Endometrial microvascular endothelial cells (primary cell): Measurements from ENCODE around the gene TSSK3. TPM values are rescaled to one million over a fixed set of nuclear protein-coding genes. Genes with fewer than 3 reads are reported as not detected.

Experiments used
- total RNA-seq: library from RNA; depleted of rRNA; stranded (reverse); fragments of >200 nt; gene quantifications from one replicate; pipeline ENCODE4 v1.2.3, GENCODE V29; 2015; ENCODE audit errors: inconsistent ontology term

TSSK3 gene
- total RNA-seq, 1 donor from 2014 or later = not detected

Other genes with a start within 250 kb of the TSSK3 start
- gene TXLNA, start 182.9 kb upstream of the TSSK3 start, total RNA-seq = 69.8 TPM
- 6.9 TPM for gene CCDC28B, start 161.9 kb upstream of the TSSK3 start, total RNA-seq
- gene IQCC, start 156.9 kb upstream of the TSSK3 start, total RNA-seq = 1.2 TPM
- gene DCDC2B, start 153.4 kb upstream of the TSSK3 start, total RNA-seq = not detected
- gene TMEM234, start 140.2 kb upstream of the TSSK3 start, total RNA-seq = 16.3 TPM
- 474 TPM for gene EIF3I, start 140.1 kb upstream of the TSSK3 start, total RNA-seq
- gene FAM167B, start 115.3 kb upstream of the TSSK3 start, total RNA-seq = 9.3 TPM
- not detected for gene LCK, start 111.3 kb upstream of the TSSK3 start, total RNA-seq
- gene HDAC1, start 70.5 kb upstream of the TSSK3 start, total RNA-seq = 173 TPM
- 70.8 TPM for gene MARCKSL1, start 26.3 kb upstream of the TSSK3 start, total RNA-seq
- gene FAM229A, start 54 bp upstream of the TSSK3 start, total RNA-seq = 1.6 TPM
- gene BSDC1, start 31.9 kb downstream of the TSSK3 start, total RNA-seq = 67.0 TPM
- gene ZBTB8B, start 102.5 kb downstream of the TSSK3 start, total RNA-seq = not detected
- 6.2 TPM for gene ZBTB8A, start 176.9 kb downstream of the TSSK3 start, total RNA-seq